GM12891 (cell line): ENCODE data around the gene COMMD4.

ENCODE experiments used
- PAX5 ChIP-seq: IDR thresholded peaks from 2 replicates; pipeline ENCODE4 v1.6.1; 2011; ENCODE audit warnings: low read length, moderate library complexity, mild to moderate bottlenecking; ENCODE audit not compliant: insufficient read depth, severe bottlenecking
- POLR2A ChIP-seq: IDR thresholded peaks from 2 replicates; pipeline ENCODE4 v1.6.1; 2011; ENCODE audit warnings: low read depth, low read length, control low read depth
- POLR2AphosphoS5 ChIP-seq: IDR thresholded peaks from 2 replicates; pipeline ENCODE4 v1.6.1; 2011; ENCODE audit warnings: low read depth, low read length, control low read depth
- POU2F2 ChIP-seq: IDR thresholded peaks from 2 replicates; pipeline ENCODE4 v1.6.1; 2011; ENCODE audit warnings: low read depth, mild to moderate bottlenecking, control low read depth, low read length, moderate library complexity
- SPI1 ChIP-seq: IDR thresholded peaks from 2 replicates; pipeline ENCODE4 v1.6.1; 2011; ENCODE audit warnings: low read depth, low read length, control low read depth
- TAF1 ChIP-seq: IDR thresholded peaks from 2 replicates; pipeline ENCODE4 v1.6.1; 2011; ENCODE audit warnings: low read depth, low read length, control low read depth

GRCh38 chr15:75364881-75365280, 29.0 kb downstream of the COMMD4 start:
- TF ChIP-seq SPI1: no peak
- no peak for TF ChIP-seq TAF1
- TF ChIP-seq POLR2AphosphoS5: no peak
- no peak for TF ChIP-seq POLR2A
- no peak for TF ChIP-seq PAX5
- TF ChIP-seq POU2F2: no peak
